ENCODE measurements around the gene TPPP3. TPM values are rescaled to one million over a fixed set of nuclear protein-coding genes. Genes with fewer than 3 reads are reported as not detected.
"Not testable (repeated sequence)": the region's sequence is repeated elsewhere in the genome, so short reads cannot be mapped to it uniquely, and the experiment has no call there.

TPPP3 gene
- total RNA-seq, 4 donors from 2014 or later, result 5.7 to 13.6 (median 9.9) TPM

GRCh38 chr16:67356396-67356795 lies 36.9 kb downstream of the TPPP3 start:
- 54 to 65% methylated on average over 3 of the region's 3 CpGs for WGBS, 2 donors
- no peak for DNase-seq (ENCODE audit: low spot score in 2 of 2)
- no peak for TF ChIP-seq EP300 (IDR thresholded peaks at IDR 0.05)
- no peak for TF ChIP-seq CTCF (IDR thresholded peaks at IDR 0.05)
- no peak for TF ChIP-seq POLR2A (IDR thresholded peaks at IDR 0.05)
- no peaks in the 10 kb centered on the region for H3K9me3 ChIP-seq
- H3K27me3 ChIP-seq, result peaks cover 0 to 2% of the 10 kb centered on the region in 2 donors
- no peak overlapping the region for H3K27ac ChIP-seq
- no peak overlapping the region for H3K4me3 ChIP-seq
- no peaks in the 10 kb centered on the region for H3K4me1 ChIP-seq
- H3K36me3 ChIP-seq, result no peaks in the 10 kb centered on the region

GRCh38 chr16:67352463-67352862 lies 40.8 kb downstream of the TPPP3 start:
- 95 to 99% methylated on average over 3 of the region's 3 CpGs for WGBS, 2 donors
- not testable (repeated sequence) for H3K27ac ChIP-seq; H3K4me3 ChIP-seq; H3K36me3 ChIP-seq; H3K9me3 ChIP-seq; H3K27me3 ChIP-seq; H3K4me1 ChIP-seq; DNase-seq (ENCODE audit: low spot score in 2 of 2)

- H3K9me3 ChIP-seq, result no peaks in the 10 kb centered on the region
- no peaks in the 10 kb centered on the region for H3K36me3 ChIP-seq
- no peaks in the 10 kb centered on the region for H3K27me3 ChIP-seq
- no peaks in the 10 kb centered on the region for H3K4me1 ChIP-seq
- DNase-seq (ENCODE audit: low spot score in 2 of 2), result no peak
- H3K4me3 ChIP-seq, result no peak overlapping the region
- H3K27ac ChIP-seq, result no peak overlapping the region
- no peak for TF ChIP-seq EP300 (IDR thresholded peaks at IDR 0.05)
- TF ChIP-seq POLR2A (IDR thresholded peaks at IDR 0.05), result no peak
- no peak for TF ChIP-seq CTCF (IDR thresholded peaks at IDR 0.05)
- WGBS, 2 donors, result 82 to 89% methylated on average over 1 of the region's 1 CpG
Measured at GRCh38 chr16:67350324-67350723, 43.0 kb downstream of the TPPP3 start.

- no peaks in the 10 kb centered on the region for H3K9me3 ChIP-seq
- H3K27ac ChIP-seq, result no peak overlapping the region
- no peak overlapping the region for H3K4me3 ChIP-seq
- no peaks in the 10 kb centered on the region for H3K27me3 ChIP-seq
- DNase-seq (ENCODE audit: low spot score in 2 of 2), result no peak
- H3K36me3 ChIP-seq, result no peaks in the 10 kb centered on the region
- TF ChIP-seq CTCF (IDR thresholded peaks at IDR 0.05) (peak in 3 of 5 experiments; percentile 29 to 35 (median 29)), POLR2A (IDR thresholded peaks at IDR 0.05) (no peak)
- H3K4me1 ChIP-seq, result no peaks in the 10 kb centered on the region
Measured at GRCh38 chr16:67349172-67349571, 44.1 kb downstream of the TPPP3 start.

- TF ChIP-seq CTCF (IDR thresholded peaks at IDR 0.05), result no peak
- no peak for TF ChIP-seq POLR2A (IDR thresholded peaks at IDR 0.05)
- no peak for TF ChIP-seq EP300 (IDR thresholded peaks at IDR 0.05)
- H3K27me3 ChIP-seq, result no peaks in the 10 kb centered on the region
- no peaks in the 10 kb centered on the region for H3K4me1 ChIP-seq
- DNase-seq (ENCODE audit: low spot score in 2 of 2), result no peak
- no peaks in the 10 kb centered on the region for H3K36me3 ChIP-seq
- no peak overlapping the region for H3K27ac ChIP-seq
- WGBS, 2 donors, result 78 to 82% methylated on average over 3 of the region's 3 CpGs
- H3K9me3 ChIP-seq, result no peaks in the 10 kb centered on the region
- no peak overlapping the region for H3K4me3 ChIP-seq
Measured at GRCh38 chr16:67346341-67346740, 47.0 kb downstream of the TPPP3 start.

GRCh38 chr16:67345401-67345800 lies 47.9 kb downstream of the TPPP3 start:
- Histone ChIP-seq H3K4me3 (no peak overlapping the region), H3K27ac (no peak overlapping the region), H3K9me3 (no peaks in the 10 kb centered on the region), H3K4me1 (no peaks in the 10 kb centered on the region), H3K36me3 (no peaks in the 10 kb centered on the region), H3K27me3 (no peaks in the 10 kb centered on the region)
- 62 to 70% methylated on average over 1 of the region's 1 CpG for WGBS, 2 donors
- no peak for DNase-seq (ENCODE audit: low spot score in 2 of 2)
- TF ChIP-seq POLR2A (IDR thresholded peaks at IDR 0.05) (no peak), CTCF (IDR thresholded peaks at IDR 0.05) (no peak), EP300 (IDR thresholded peaks at IDR 0.05) (no peak)
